ENCODE results near the gene YAP1.

DNA sequence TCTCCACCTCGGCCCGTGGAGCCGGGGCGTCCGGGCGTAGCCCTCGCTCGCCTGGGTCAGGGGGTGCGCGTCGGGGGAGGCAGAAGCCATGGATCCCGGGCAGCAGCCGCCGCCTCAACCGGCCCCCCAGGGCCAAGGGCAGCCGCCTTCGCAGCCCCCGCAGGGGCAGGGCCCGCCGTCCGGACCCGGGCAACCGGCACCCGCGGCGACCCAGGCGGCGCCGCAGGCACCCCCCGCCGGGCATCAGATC lies 439 bp downstream of the YAP1 start:
- no peak for TF ChIP-seq EZH2phosphoT487 (conservative IDR thresholded peaks at IDR 0.05; ENCODE audit: low read length)
- TF ChIP-seq, protein P1, sequence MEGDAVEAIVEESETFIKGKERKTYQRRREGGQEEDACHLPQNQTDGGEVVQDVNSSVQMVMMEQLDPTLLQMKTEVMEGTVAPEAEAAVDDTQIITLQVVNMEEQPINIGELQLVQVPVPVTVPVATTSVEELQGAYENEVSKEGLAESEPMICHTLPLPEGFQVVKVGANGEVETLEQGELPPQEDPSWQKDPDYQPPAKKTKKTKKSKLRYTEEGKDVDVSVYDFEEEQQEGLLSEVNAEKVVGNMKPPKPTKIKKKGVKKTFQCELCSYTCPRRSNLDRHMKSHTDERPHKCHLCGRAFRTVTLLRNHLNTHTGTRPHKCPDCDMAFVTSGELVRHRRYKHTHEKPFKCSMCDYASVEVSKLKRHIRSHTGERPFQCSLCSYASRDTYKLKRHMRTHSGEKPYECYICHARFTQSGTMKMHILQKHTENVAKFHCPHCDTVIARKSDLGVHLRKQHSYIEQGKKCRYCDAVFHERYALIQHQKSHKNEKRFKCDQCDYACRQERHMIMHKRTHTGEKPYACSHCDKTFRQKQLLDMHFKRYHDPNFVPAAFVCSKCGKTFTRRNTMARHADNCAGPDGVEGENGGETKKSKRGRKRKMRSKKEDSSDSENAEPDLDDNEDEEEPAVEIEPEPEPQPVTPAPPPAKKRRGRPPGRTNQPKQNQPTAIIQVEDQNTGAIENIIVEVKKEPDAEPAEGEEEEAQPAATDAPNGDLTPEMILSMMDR (IDR thresholded peaks at IDR 0.05; ENCODE audit: insufficient read depth, low read length, poor library complexity, severe bottlenecking): no peak
